HG03432 (cell line): Measurements from ENCODE around the gene CLEC18C.
"Not testable (repeated sequence)": the region's sequence is repeated elsewhere in the genome, so short reads cannot be mapped to it uniquely, and the experiment has no call there.

Experiments used
- ATAC-seq: cut with Tn5 transposase; IDR thresholded peaks from one replicate; pipeline ENCODE4 v1.9.1; 2021; ENCODE audit warnings: mild to moderate bottlenecking, moderate library complexity; ENCODE audit not compliant: unreplicated experiment

The CLEC18C gene

GRCh38 chr16:70204668-70205405 lies 31.2 kb downstream of the CLEC18C start:
- not testable (repeated sequence) for ATAC-seq

- ATAC-seq: not testable (repeated sequence)
Observed at GRCh38 chr16:70206382-70206781, 32.8 kb downstream of the CLEC18C start.

- not testable (repeated sequence) for ATAC-seq
Observed at GRCh38 chr16:70218586-70218985, 45.0 kb downstream of the CLEC18C start.

- ATAC-seq: not testable (repeated sequence)
Observed at GRCh38 chr16:70222574-70222973, 49.0 kb downstream of the CLEC18C start.

GRCh38 chr16:70223216-70223615 lies 49.6 kb downstream of the CLEC18C start:
- ATAC-seq: not testable (repeated sequence)

- ATAC-seq: not testable (repeated sequence)
Observed at GRCh38 chr16:70223971-70224513, 50.5 kb downstream of the CLEC18C start.

GRCh38 chr16:70224645-70225044 lies 51.1 kb downstream of the CLEC18C start:
- not testable (repeated sequence) for ATAC-seq

- ATAC-seq: not testable (repeated sequence)
Observed at GRCh38 chr16:70225430-70225829, 51.8 kb downstream of the CLEC18C start.

GRCh38 chr16:70226024-70226423 lies 52.4 kb downstream of the CLEC18C start:
- ATAC-seq: not testable (repeated sequence)

GRCh38 chr16:70231831-70232230 lies 58.2 kb downstream of the CLEC18C start:
- ATAC-seq: not testable (repeated sequence)
